22Rv1 (cell line): ENCODE measurements around the gene UBAP2L.
"Not testable (repeated sequence)": the region's sequence is repeated elsewhere in the genome, so short reads cannot be mapped to it uniquely, and the experiment has no call there.

Experiments
- H3K27ac ChIP-seq: fragments of 450-650 bp; 2 replicates; pipeline ENCODE4 v1.5.1; 2017
- CTCF ChIP-seq: fragments of 450-650 bp; IDR thresholded peaks from 2 replicates; pipeline ENCODE4 v1.5.1; 2017; ENCODE audit warnings: mild to moderate bottlenecking
- ZFX ChIP-seq: fragments of 450-650 bp; IDR thresholded peaks from 2 replicates; pipeline ENCODE4 v1.6.1; 2017; ENCODE audit warnings: antibody characterized with exemption, borderline replicate concordance

UBAP2L gene

GRCh38 chr1:154220970-154221277, 169 bp downstream of the UBAP2L start:
- TF ChIP-seq ZFX (no peak), CTCF (no peak)
- H3K27ac ChIP-seq: peak overlapping the region; percentile 90

GRCh38 chr1:154221278-154222001, 685 bp downstream of the UBAP2L start:
- H3K27ac ChIP-seq: peak overlapping the region; percentile 90
- TF ChIP-seq ZFX: peak; percentile 86; the same call in 1 of the 2 replicates
- TF ChIP-seq CTCF: no peak

DNA sequence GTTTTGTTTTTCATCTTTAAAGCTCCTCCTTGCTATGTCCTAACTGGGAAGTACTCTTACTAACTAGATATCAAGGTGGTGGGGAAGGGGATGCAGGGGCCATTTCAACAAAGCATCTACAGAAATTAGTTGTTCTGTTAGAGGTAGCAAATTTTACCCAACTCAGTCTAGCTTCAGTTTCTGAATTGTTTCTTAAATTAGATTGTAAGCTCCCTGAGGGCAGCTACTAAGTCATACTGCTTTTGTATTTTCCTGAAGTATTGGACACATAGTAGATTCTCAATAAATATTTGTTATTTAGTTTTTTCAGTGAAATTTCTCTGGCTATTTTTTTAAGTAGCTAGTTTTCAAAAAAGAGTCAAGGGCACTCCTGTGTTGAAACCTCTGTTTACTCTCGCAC, 1.8 kb downstream of the UBAP2L start:
- no peak overlapping the region for H3K27ac ChIP-seq
- no peak for TF ChIP-seq ZFX
- no peak for TF ChIP-seq CTCF

GRCh38 chr1:154222918-154223317, 2.2 kb downstream of the UBAP2L start:
- TF ChIP-seq CTCF (no peak), ZFX (no peak)
- H3K27ac ChIP-seq: no peak overlapping the region

- TF ChIP-seq ZFX (no peak), CTCF (no peak)
- no peak overlapping the region for H3K27ac ChIP-seq
Observed at GRCh38 chr1:154223621-154224020, 2.9 kb downstream of the UBAP2L start.

DNA sequence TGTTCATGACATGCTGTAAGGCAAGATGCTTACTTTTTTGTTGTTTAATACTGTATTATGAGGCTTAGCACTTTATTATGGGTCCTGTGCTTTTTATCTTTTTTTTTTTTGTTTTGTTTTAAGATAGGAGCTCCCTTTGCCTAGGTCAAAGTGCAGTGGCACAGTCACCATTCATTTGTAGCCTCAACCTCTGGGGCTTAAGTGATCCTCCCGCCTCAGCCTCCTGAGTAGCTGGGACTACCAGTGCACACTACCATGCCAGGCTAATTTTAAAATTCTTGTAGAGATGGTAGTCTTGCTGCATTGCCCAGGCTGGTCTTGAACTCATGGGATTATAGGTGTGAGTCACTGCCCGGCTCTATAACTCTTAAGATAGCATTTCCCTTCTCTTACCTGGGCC, 4.6 kb downstream of the UBAP2L start:
- no peak for TF ChIP-seq CTCF
- TF ChIP-seq ZFX: no peak
- H3K27ac ChIP-seq: no peak overlapping the region

- not testable (repeated sequence) for H3K27ac ChIP-seq
Observed at GRCh38 chr1:154231112-154231511, 10.4 kb downstream of the UBAP2L start.

GRCh38 chr1:154233127-154233526, 12.4 kb downstream of the UBAP2L start:
- H3K27ac ChIP-seq: not testable (repeated sequence)
